Peyer's patch (tissue), 4 donors: ENCODE data around the gene ABCF2.

Source experiments
- CTCF ChIP-seq, 6 experiments: fragments of 450-650 bp in 4 of 6; fragments of 200-600 bp in 2 of 6; sonication (generic) in 1 of 6; IDR thresholded peaks; one replicate each; pipeline ENCODE4 v1.5.1; 2017 to 2019; ENCODE audit warnings: antibody characterized with exemption in 6 of 6, mild to moderate bottlenecking in 3 of 6, moderate library complexity in 1 of 6
- POLR2A ChIP-seq, 2 donors: fragments of 450-650 bp; IDR thresholded peaks; one replicate each; pipeline ENCODE4 v1.5.1; 2017; ENCODE audit warnings: antibody characterized with exemption in 2 of 2, mild to moderate bottlenecking in 2 of 2, moderate library complexity in 2 of 2

- TF ChIP-seq CTCF (IDR thresholded peaks at IDR 0.05) (no peak), POLR2A (IDR thresholded peaks at IDR 0.05) (no peak)
Observed at GRCh38 chr7:151191544-151191943, 35.5 kb downstream of the ABCF2 start.
